Erythroblast (primary cell): ENCODE results near the gene BAIAP3.

ENCODE experiments used
- GATA1 ChIP-seq: IDR thresholded peaks from 2 replicates; pipeline ENCODE4 v1.6.1; 2011; ENCODE audit warnings: low read depth, mild to moderate bottlenecking, control low read depth, low read length, moderate library complexity
- POLR2A ChIP-seq: IDR thresholded peaks from 2 replicates; pipeline ENCODE4 v1.6.1; 2011; ENCODE audit warnings: mild to moderate bottlenecking, low read length

- no peak for TF ChIP-seq POLR2A
- no peak for TF ChIP-seq GATA1
Measured at GRCh38 chr16:1362807-1363206, 29.4 kb downstream of the BAIAP3 start.
